Measurements from ENCODE around the gene LILRA6. TPM values are rescaled to one million over a fixed set of nuclear protein-coding genes. Genes with fewer than 3 reads are reported as not detected.

The LILRA6 gene
- total RNA-seq, 1 experiment from 2014 or later, result not detected

DNA sequence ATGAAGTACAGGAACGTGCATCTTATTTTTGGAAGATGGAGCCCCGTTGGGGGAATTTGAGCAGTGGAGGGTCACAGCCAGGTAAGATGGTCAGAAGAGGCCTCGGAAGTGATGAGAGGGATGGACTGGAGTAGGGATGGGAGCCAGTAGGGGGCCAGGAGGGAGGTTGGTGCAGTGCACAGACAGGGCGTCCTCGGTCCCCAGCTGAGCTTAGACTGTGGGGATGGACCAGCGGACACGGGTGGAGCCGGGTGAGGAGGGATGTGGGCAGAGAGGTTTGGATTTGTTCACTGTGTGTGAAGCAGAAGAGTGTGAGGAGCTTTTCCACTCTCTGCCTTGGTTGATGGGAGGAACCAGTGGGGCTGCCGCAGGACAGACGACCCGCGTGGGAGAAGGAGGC, 31.4 kb downstream of the LILRA6 start:
- BruUV-seq (replicated peaks), result no TSS peak
- intact Hi-C loops (cut with micrococcal nuclease), result no loop called here
- POLR2A ChIA-PET, result no interaction called here

More for the DNA sequence above, 31.4 kb downstream of the LILRA6 start:
- H3K4me3 ChIP-seq (replicated peaks in 1 of 2; ENCODE audit: low read depth in 1 of 2, low read length in 2 of 2), result no peak overlapping the region
- ChIA-PET RAD21 (ENCODE audit: low non-redundant PET in 1 of 2, low total read pairs in 2 of 2, uncharacterized antibody in 2 of 2, unreplicated experiment in 2 of 2) (no interaction called here), CTCF (no interaction called here)
- no peak overlapping the region for H2AFZ ChIP-seq (ENCODE audit: low read depth, low read length, poor library complexity, severe bottlenecking)
- H3K27ac ChIP-seq (ENCODE audit: low read depth, low read length), result no peak overlapping the region
- no peak overlapping the region for H3K4me2 ChIP-seq (ENCODE audit: low read length)
- TF ChIP-seq ZNF274 (IDR thresholded peaks at IDR 0.05; ENCODE audit: low read depth, low read length), result no peak
- no peak for TF ChIP-seq ZFX (IDR thresholded peaks at IDR 0.05)
- TF ChIP-seq, protein P1, sequence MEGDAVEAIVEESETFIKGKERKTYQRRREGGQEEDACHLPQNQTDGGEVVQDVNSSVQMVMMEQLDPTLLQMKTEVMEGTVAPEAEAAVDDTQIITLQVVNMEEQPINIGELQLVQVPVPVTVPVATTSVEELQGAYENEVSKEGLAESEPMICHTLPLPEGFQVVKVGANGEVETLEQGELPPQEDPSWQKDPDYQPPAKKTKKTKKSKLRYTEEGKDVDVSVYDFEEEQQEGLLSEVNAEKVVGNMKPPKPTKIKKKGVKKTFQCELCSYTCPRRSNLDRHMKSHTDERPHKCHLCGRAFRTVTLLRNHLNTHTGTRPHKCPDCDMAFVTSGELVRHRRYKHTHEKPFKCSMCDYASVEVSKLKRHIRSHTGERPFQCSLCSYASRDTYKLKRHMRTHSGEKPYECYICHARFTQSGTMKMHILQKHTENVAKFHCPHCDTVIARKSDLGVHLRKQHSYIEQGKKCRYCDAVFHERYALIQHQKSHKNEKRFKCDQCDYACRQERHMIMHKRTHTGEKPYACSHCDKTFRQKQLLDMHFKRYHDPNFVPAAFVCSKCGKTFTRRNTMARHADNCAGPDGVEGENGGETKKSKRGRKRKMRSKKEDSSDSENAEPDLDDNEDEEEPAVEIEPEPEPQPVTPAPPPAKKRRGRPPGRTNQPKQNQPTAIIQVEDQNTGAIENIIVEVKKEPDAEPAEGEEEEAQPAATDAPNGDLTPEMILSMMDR (IDR thresholded peaks at IDR 0.05 in 2 of 3, conservative IDR thresholded peaks at IDR 0.05 in 1 of 3; ENCODE audit: borderline replicate concordance in 1 of 3, insufficient read depth in 1 of 3, low read depth in 2 of 3, low read length in 2 of 3), result no peak; a peak in 1 of 6 replicates
- TF ChIP-seq RAD21 (IDR thresholded peaks at IDR 0.05; ENCODE audit: low read depth), result no peak
- TF ChIP-seq FOSL1 (IDR thresholded peaks at IDR 0.05; ENCODE audit: low read depth), result no peak
- TF ChIP-seq, protein P2, sequence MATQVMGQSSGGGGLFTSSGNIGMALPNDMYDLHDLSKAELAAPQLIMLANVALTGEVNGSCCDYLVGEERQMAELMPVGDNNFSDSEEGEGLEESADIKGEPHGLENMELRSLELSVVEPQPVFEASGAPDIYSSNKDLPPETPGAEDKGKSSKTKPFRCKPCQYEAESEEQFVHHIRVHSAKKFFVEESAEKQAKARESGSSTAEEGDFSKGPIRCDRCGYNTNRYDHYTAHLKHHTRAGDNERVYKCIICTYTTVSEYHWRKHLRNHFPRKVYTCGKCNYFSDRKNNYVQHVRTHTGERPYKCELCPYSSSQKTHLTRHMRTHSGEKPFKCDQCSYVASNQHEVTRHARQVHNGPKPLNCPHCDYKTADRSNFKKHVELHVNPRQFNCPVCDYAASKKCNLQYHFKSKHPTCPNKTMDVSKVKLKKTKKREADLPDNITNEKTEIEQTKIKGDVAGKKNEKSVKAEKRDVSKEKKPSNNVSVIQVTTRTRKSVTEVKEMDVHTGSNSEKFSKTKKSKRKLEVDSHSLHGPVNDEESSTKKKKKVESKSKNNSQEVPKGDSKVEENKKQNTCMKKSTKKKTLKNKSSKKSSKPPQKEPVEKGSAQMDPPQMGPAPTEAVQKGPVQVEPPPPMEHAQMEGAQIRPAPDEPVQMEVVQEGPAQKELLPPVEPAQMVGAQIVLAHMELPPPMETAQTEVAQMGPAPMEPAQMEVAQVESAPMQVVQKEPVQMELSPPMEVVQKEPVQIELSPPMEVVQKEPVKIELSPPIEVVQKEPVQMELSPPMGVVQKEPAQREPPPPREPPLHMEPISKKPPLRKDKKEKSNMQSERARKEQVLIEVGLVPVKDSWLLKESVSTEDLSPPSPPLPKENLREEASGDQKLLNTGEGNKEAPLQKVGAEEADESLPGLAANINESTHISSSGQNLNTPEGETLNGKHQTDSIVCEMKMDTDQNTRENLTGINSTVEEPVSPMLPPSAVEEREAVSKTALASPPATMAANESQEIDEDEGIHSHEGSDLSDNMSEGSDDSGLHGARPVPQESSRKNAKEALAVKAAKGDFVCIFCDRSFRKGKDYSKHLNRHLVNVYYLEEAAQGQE (IDR thresholded peaks at IDR 0.05; ENCODE audit: low read depth), result no peak
- TF ChIP-seq SIN3A (IDR thresholded peaks at IDR 0.05; ENCODE audit: low read depth), result no peak
- no peak for TF ChIP-seq EZH2 (IDR thresholded peaks at IDR 0.05)
- no peak for TF ChIP-seq TCF7L2 (IDR thresholded peaks at IDR 0.05; ENCODE audit: borderline replicate concordance, extremely low read depth, insufficient read depth, insufficient read length)
- TF ChIP-seq EGR1 (IDR thresholded peaks at IDR 0.05; ENCODE audit: low read depth), result no peak
- TF ChIP-seq, protein P3, sequence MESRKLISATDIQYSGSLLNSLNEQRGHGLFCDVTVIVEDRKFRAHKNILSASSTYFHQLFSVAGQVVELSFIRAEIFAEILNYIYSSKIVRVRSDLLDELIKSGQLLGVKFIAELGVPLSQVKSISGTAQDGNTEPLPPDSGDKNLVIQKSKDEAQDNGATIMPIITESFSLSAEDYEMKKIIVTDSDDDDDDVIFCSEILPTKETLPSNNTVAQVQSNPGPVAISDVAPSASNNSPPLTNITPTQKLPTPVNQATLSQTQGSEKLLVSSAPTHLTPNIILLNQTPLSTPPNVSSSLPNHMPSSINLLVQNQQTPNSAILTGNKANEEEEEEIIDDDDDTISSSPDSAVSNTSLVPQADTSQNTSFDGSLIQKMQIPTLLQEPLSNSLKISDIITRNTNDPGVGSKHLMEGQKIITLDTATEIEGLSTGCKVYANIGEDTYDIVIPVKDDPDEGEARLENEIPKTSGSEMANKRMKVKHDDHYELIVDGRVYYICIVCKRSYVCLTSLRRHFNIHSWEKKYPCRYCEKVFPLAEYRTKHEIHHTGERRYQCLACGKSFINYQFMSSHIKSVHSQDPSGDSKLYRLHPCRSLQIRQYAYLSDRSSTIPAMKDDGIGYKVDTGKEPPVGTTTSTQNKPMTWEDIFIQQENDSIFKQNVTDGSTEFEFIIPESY (IDR thresholded peaks at IDR 0.05; ENCODE audit: extremely low read depth, insufficient replicate concordance, low read length), result no peak
- no peak for TF ChIP-seq EZH2phosphoT487 (IDR thresholded peaks at IDR 0.05; ENCODE audit: borderline replicate concordance)
- no peak for TF ChIP-seq JUND (IDR thresholded peaks at IDR 0.05)
- TF ChIP-seq POLR2AphosphoS5 (IDR thresholded peaks at IDR 0.05; ENCODE audit: low read depth, low read length), result no peak
- TF ChIP-seq CEBPB (IDR thresholded peaks at IDR 0.05; ENCODE audit: low read depth), result no peak
- peaks cover 27% of the 10 kb centered on the region; the same call in 1 of the 2 replicates for H4K20me1 ChIP-seq (ENCODE audit: insufficient read depth)
- peaks cover 18% of the 10 kb centered on the region for H3K79me2 ChIP-seq (ENCODE audit: insufficient read depth, low read length)
- H3K27me3 ChIP-seq (ENCODE audit: insufficient read depth, low read length), result no peaks in the 10 kb centered on the region
- H3K36me3 ChIP-seq (ENCODE audit: control insufficient read depth in 1 of 2, insufficient read depth in 2 of 2, low read length in 2 of 2), result peaks cover 14 to 21% of the 10 kb centered on the region in 2 experiments; a peak in 3 of 4 replicates
- no peaks in the 10 kb centered on the region for H3K9me3 ChIP-seq (ENCODE audit: control insufficient read depth in 1 of 2, insufficient read depth in 1 of 2, low read depth in 1 of 2, low read length in 2 of 2)
- H3K4me1 ChIP-seq (ENCODE audit: control insufficient read depth in 1 of 2, insufficient read depth in 2 of 2, low read length in 2 of 2), result peaks cover 9 to 37% of the 10 kb centered on the region in 2 experiments; a peak in 3 of 4 replicates
- no peak for DNase-seq (ENCODE audit: low read depth, low spot score)
- no peaks in the 10 kb centered on the region for H3K9me2 ChIP-seq (ENCODE audit: insufficient read depth)
- H3K9ac ChIP-seq (ENCODE audit: low read length), result no peak overlapping the region
- ATAC-seq, result no peak

Measured in HCT116 (cell line).